ENCODE results near the gene NSUN7. TPM values are rescaled to one million over a fixed set of nuclear protein-coding genes. Genes with fewer than 3 reads are reported as not detected.

The NSUN7 gene
- total RNA-seq, 2 experiments from 2014 or later, result 0.14 to 0.39 TPM

- TF ChIP-seq CTCF (IDR thresholded peaks at IDR 0.05), result no peak
- Histone ChIP-seq H3K27ac (ENCODE audit: low read depth in 1 of 2, low read length in 2 of 2) (no peak overlapping the region), H3K4me1 (ENCODE audit: insufficient read depth, low read length) (no peaks in the 10 kb centered on the region), H3K9me3 (ENCODE audit: control insufficient read depth in 1 of 2, insufficient read depth in 1 of 2, low read length in 2 of 2) (no peaks in the 10 kb centered on the region), H3K36me3 (ENCODE audit: insufficient read depth, low read length) (no peaks in the 10 kb centered on the region), H3K27me3 (ENCODE audit: control insufficient read depth in 1 of 2, insufficient read depth in 2 of 2, low read length in 2 of 2) (no peaks in the 10 kb centered on the region), H3K4me3 (ENCODE audit: low read length) (no peak overlapping the region)
- Mint-ChIP-seq H3K36me3 (ENCODE audit: low read depth) (no peaks in the 10 kb centered on the region), H3K4me1 (ENCODE audit: low read depth) (no peaks in the 10 kb centered on the region), H3K4me3 (no peak overlapping the region), H3K27me3 (no peaks in the 10 kb centered on the region), H3K9me3 (no peaks in the 10 kb centered on the region), H3K27ac (no peak overlapping the region)
- intact Hi-C loops (cut with DNase I, micrococcal nuclease), result no loop called here
- ATAC-seq (ENCODE audit: poor library complexity), result no peak
- CTCF ChIA-PET, result no interaction called here
- no peak for DNase-seq
- POLR2A ChIA-PET, result no interaction called here
Measured at GRCh38 chr4:40788331-40788730, 38.6 kb downstream of the NSUN7 start.

DNA sequence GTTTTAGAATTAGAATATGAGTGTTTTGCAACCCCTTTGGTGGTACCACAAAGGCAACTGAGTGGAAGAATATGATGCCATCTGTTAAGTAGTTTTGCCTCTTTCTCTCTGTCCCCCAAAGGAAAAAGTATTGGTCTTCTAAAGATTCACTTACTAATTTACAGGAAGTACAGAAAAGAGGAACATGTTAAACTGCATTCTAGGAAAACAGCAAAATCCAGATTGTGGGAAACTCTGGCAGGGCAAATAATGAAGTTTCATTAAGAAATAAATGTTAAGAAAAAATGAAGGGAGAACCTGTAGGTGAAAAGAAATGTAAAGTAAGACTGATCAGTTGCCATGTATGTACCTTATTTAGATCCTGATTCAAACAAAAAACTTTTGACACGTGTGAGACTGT, 39.3 kb downstream of the NSUN7 start:
- Mint-ChIP-seq H3K27ac (no peak overlapping the region), H3K4me1 (ENCODE audit: low read depth) (no peaks in the 10 kb centered on the region), H3K9me3 (no peaks in the 10 kb centered on the region), H3K27me3 (no peaks in the 10 kb centered on the region), H3K36me3 (ENCODE audit: low read depth) (no peaks in the 10 kb centered on the region), H3K4me3 (no peak overlapping the region)
- ATAC-seq (ENCODE audit: poor library complexity) (no peak), DNase-seq (no peak)
- Histone ChIP-seq H3K4me1 (ENCODE audit: insufficient read depth, low read length) (no peaks in the 10 kb centered on the region), H3K27me3 (ENCODE audit: control insufficient read depth in 1 of 2, insufficient read depth in 2 of 2, low read length in 2 of 2) (no peaks in the 10 kb centered on the region), H3K27ac (ENCODE audit: low read depth in 1 of 2, low read length in 2 of 2) (no peak overlapping the region), H3K36me3 (ENCODE audit: insufficient read depth, low read length) (no peaks in the 10 kb centered on the region), H3K4me3 (ENCODE audit: low read length) (no peak overlapping the region), H3K9me3 (ENCODE audit: control insufficient read depth in 1 of 2, insufficient read depth in 1 of 2, low read length in 2 of 2) (no peaks in the 10 kb centered on the region)
- TF ChIP-seq CTCF (IDR thresholded peaks at IDR 0.05), result no peak
- intact Hi-C loops (cut with DNase I, micrococcal nuclease), result no loop called here
- ChIA-PET POLR2A (no interaction called here), CTCF (no interaction called here)

DNA sequence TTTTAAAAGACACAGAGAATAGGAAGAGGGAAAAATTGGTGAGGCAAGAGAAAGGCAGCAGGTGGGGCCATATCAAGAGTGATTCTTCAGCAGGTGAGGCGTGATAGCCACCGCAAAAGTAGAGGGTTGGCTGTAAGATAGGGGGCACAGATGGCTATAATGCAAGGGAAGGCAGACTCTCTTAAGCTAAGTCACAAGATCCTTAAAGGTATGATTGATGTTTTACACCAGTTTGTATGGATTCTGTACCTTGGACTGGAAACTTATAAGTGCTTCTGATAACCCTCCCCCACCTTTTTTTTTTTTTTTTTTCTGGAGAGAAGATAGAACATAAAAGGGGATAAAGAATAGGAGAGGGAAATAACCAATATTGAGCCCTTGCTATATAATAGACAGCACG, 40.0 kb downstream of the NSUN7 start:
- Histone ChIP-seq H3K4me1 (ENCODE audit: insufficient read depth, low read length) (no peaks in the 10 kb centered on the region), H3K36me3 (ENCODE audit: insufficient read depth, low read length) (no peaks in the 10 kb centered on the region), H3K27me3 (ENCODE audit: control insufficient read depth in 1 of 2, insufficient read depth in 2 of 2, low read length in 2 of 2) (no peaks in the 10 kb centered on the region), H3K4me3 (ENCODE audit: low read length) (no peak overlapping the region), H3K9me3 (ENCODE audit: control insufficient read depth in 1 of 2, insufficient read depth in 1 of 2, low read length in 2 of 2) (no peaks in the 10 kb centered on the region), H3K27ac (ENCODE audit: low read depth in 1 of 2, low read length in 2 of 2) (no peak overlapping the region)
- H3K4me1 Mint-ChIP-seq (ENCODE audit: low read depth), result no peaks in the 10 kb centered on the region
- no peaks in the 10 kb centered on the region for H3K27me3 Mint-ChIP-seq
- DNase-seq (no peak), ATAC-seq (ENCODE audit: poor library complexity) (no peak)
- ChIA-PET CTCF (no interaction called here), POLR2A (no interaction called here)
- no peak overlapping the region for H3K4me3 Mint-ChIP-seq
- H3K36me3 Mint-ChIP-seq (ENCODE audit: low read depth), result no peaks in the 10 kb centered on the region
- TF ChIP-seq CTCF (IDR thresholded peaks at IDR 0.05), result no peak
- intact Hi-C loops (cut with DNase I, micrococcal nuclease), result no loop called here
- H3K9me3 Mint-ChIP-seq, result no peaks in the 10 kb centered on the region
- H3K27ac Mint-ChIP-seq, result no peak overlapping the region

Measured in CD4-positive, alpha-beta T cell (primary cell).